Gastroesophageal sphincter (tissue), 3 donors: Measurements from ENCODE around the gene CALY.

Experiments
- CTCF ChIP-seq, 4 experiments: fragments of 200-600 bp in 2 of 4; fragments of 450-650 bp in 2 of 4; sonication (generic) in 1 of 4; IDR thresholded peaks; one replicate each; pipeline ENCODE4 v1.5.1; 2017 to 2019; ENCODE audit warnings: antibody characterized with exemption in 4 of 4, mild to moderate bottlenecking in 2 of 4, moderate library complexity in 2 of 4
- EP300 ChIP-seq: sonication (generic); formaldehyde crosslinking; IDR thresholded peaks from one replicate; pipeline ENCODE4 v1.6.1; 2017; ENCODE audit warnings: antibody characterized with exemption, mild to moderate bottlenecking
- POLR2A ChIP-seq, 2 donors: fragments of 450-650 bp; IDR thresholded peaks; one replicate each; pipeline ENCODE4 v1.6.1; 2017; ENCODE audit warnings: antibody characterized with exemption in 2 of 2, mild to moderate bottlenecking in 2 of 2, moderate library complexity in 1 of 2
- POLR2AphosphoS5 ChIP-seq: sonication (generic); formaldehyde crosslinking; IDR thresholded peaks from one replicate; pipeline ENCODE4 v1.6.1; 2017; ENCODE audit warnings: antibody characterized with exemption

- no peak for TF ChIP-seq POLR2A (IDR thresholded peaks at IDR 0.05)
- no peak for TF ChIP-seq CTCF (IDR thresholded peaks at IDR 0.05)
- TF ChIP-seq POLR2AphosphoS5 = no peak
- no peak for TF ChIP-seq EP300
These were observed 23.9 kb downstream of the CALY start for GRCh38 chr10:133312769-133313145.
